K562 (cell line): ENCODE results near the gene CLEC17A. TPM values are rescaled to one million over a fixed set of nuclear protein-coding genes. Genes with fewer than 3 reads are reported as not detected.
A peak's percentile ranks its signal among the peaks of the same experiment; 100 is the strongest.

ENCODE experiments used
- BRD4 ChIP-seq: fragments of 200-600 bp; sonication (generic); IDR thresholded peaks from 2 replicates; pipeline ENCODE4 v1.6.1; 2017; ENCODE audit warnings: inconsistent platforms
- DIDO1 ChIP-seq: fragments of 450-650 bp; IDR thresholded peaks from 2 replicates; pipeline ENCODE4 v1.6.1; 2016; ENCODE audit warnings: low read depth, missing biosample characterization, missing genetic modification characterization
- E2F3 ChIP-seq: fragments of 250-450 bp; sonication (Bioruptor Pico); IDR thresholded peaks from 2 replicates; pipeline ENCODE4 v1.4.0; 2020; ENCODE audit warnings: mild to moderate bottlenecking
- GTF2F1 ChIP-seq: IDR thresholded peaks from 2 replicates; pipeline ENCODE4 v1.6.1; 2011; ENCODE audit warnings: low read depth, low read length, improper control_type of control experiment
- KDM5B ChIP-seq: fragments of 200-600 bp; sonication (generic); IDR thresholded peaks from 2 replicates; pipeline ENCODE4 v1.6.1; 2012; ENCODE audit warnings: low read depth, mild to moderate bottlenecking, moderate library complexity, low read length, control low read depth, inconsistent platforms; ENCODE audit not compliant: insufficient replicate concordance
- MCM3 ChIP-seq: fragments of 450-650 bp; IDR thresholded peaks from 2 replicates; pipeline ENCODE4 v1.6.1; 2016
- NCOR1 ChIP-seq: fragments of 450-650 bp; IDR thresholded peaks from 2 replicates; pipeline ENCODE4 v1.6.1; 2016; ENCODE audit warnings: mild to moderate bottlenecking, moderate library complexity
- NELFE ChIP-seq: IDR thresholded peaks from 2 replicates; pipeline ENCODE4 v1.6.1; 2011; ENCODE audit warnings: mild to moderate bottlenecking; ENCODE audit not compliant: insufficient read depth, insufficient read length
- TBP ChIP-seq: optimal IDR thresholded peaks from 2 replicates; pipeline ENCODE3; 2011; ENCODE audit warnings: low read depth, low read length, improper control_type of control experiment
- TOE1 ChIP-seq, 2 experiments: fragments of 450-650 bp in 1 of 2; sonication (generic) in 1 of 2; formaldehyde crosslinking in 1 of 2; IDR thresholded peaks; 2 replicates each; pipeline versions ENCODE4 v1.7.1 to v1.8.0; 2016 to 2022; ENCODE audit warnings: borderline replicate concordance in 2 of 2, mild to moderate bottlenecking in 2 of 2, antibody characterized with exemption in 1 of 2, inconsistent platforms in 1 of 2, low read depth in 1 of 2, missing genetic modification reagents in 1 of 2, moderate library complexity in 1 of 2
- ZNF146 ChIP-seq: IDR thresholded peaks from one replicate; pipeline ENCODE4 v1.6.1; 2018; ENCODE audit warnings: missing compliant biosample characterization; ENCODE audit not compliant: unreplicated experiment
- polyA plus RNA-seq, 8 experiments: library from polyadenylated mRNA; depleted of rRNA in 4 of 8; stranded (reverse) in 5 of 8; unstranded in 3 of 8; fragments of >200 nt; fragmentation: Nextera tagmentation in 2 of 8; fragmentation: Illumina TruSeq in 1 of 8; extraction: Ambion mirVana in 2 of 8; extraction: Trizol in 1 of 8; gene quantifications; 2 replicates each; pipeline versions ENCODE4 v1.2.1 to v1.2.3, GENCODE V29; 2011 to 2014; ENCODE audit warnings: inconsistent platforms in 1 of 8, missing spikeins in 1 of 8
- total RNA-seq, 7 experiments: library from RNA; depleted of rRNA in 6 of 7; stranded (reverse); fragments of >200 nt in 6 of 7; fragmentation: Illumina TruSeq in 2 of 7; extraction: Trizol in 2 of 7; gene quantifications; 2 replicates each; pipeline versions ENCODE4 v1.2.1 to v1.2.3, GENCODE V29; 2011 to 2021; ENCODE audit warnings: low replicate concordance in 1 of 7
- TF ChIP-seq, protein P1 (sequence below): fragments of 200-600 bp; sonication (generic); IDR thresholded peaks from one replicate; pipeline ENCODE4 v1.6.1; 2012; ENCODE audit warnings: mild to moderate bottlenecking, low read depth, low read length, inconsistent platforms
- TF ChIP-seq, protein P2 (sequence below): sonication (generic); formaldehyde crosslinking; IDR thresholded peaks from 2 replicates; pipeline ENCODE4 v1.9.0; 2022; ENCODE audit warnings: mild to moderate bottlenecking, missing genetic modification reagents
- TF ChIP-seq, protein P3 (sequence below): fragments of 450-650 bp; IDR thresholded peaks from 2 replicates; pipeline ENCODE4 v1.6.1; 2017; ENCODE audit warnings: antibody characterized with exemption

The CLEC17A gene
- total and polyA plus RNA-seq, 9 of the 15 experiments (the other 6 are each of a cell fraction or from before 2014, with no cell fraction given): 0.03 TPM; not detected in 8

DNA sequence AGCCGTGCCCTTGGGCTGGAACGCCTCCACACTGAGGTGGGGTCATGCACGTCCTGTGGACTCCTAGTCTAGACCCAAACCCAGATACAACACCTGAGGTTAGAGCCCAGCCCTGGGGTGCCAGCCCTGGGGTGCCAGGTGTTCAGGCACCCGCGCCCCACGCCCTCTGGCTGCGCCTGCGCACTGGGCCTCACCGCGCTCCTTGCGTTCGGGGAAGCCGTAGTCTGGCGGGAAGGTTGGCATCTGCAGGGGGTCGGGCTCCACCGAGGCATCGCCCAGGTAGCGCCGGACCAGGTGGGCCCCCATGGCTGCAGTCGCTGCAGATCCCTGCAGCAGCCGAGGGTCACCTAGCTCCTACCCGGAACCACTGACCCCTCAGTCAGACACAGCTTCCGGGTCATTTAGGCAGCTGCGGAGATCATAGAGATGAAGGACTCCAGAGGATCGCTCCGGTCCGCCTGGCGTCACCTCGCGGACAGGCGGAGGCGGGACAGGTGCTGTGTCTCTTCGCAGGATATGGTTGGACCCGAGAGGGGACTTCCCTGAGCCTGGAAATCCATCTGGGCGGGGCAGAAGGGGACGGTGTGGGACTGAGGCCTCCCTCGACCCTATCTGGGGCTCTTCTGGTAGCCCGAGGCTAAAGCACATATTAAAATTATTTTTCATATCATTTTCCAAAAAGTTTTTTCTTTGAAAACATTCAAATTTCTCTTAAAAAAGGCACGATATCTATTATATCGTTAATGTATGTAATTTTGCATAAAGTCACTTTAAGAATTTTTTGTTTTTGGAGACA lies 11.0 kb upstream of the CLEC17A start, which contains the start of gene NDUFB7 (continued):
- TF ChIP-seq, protein P1, sequence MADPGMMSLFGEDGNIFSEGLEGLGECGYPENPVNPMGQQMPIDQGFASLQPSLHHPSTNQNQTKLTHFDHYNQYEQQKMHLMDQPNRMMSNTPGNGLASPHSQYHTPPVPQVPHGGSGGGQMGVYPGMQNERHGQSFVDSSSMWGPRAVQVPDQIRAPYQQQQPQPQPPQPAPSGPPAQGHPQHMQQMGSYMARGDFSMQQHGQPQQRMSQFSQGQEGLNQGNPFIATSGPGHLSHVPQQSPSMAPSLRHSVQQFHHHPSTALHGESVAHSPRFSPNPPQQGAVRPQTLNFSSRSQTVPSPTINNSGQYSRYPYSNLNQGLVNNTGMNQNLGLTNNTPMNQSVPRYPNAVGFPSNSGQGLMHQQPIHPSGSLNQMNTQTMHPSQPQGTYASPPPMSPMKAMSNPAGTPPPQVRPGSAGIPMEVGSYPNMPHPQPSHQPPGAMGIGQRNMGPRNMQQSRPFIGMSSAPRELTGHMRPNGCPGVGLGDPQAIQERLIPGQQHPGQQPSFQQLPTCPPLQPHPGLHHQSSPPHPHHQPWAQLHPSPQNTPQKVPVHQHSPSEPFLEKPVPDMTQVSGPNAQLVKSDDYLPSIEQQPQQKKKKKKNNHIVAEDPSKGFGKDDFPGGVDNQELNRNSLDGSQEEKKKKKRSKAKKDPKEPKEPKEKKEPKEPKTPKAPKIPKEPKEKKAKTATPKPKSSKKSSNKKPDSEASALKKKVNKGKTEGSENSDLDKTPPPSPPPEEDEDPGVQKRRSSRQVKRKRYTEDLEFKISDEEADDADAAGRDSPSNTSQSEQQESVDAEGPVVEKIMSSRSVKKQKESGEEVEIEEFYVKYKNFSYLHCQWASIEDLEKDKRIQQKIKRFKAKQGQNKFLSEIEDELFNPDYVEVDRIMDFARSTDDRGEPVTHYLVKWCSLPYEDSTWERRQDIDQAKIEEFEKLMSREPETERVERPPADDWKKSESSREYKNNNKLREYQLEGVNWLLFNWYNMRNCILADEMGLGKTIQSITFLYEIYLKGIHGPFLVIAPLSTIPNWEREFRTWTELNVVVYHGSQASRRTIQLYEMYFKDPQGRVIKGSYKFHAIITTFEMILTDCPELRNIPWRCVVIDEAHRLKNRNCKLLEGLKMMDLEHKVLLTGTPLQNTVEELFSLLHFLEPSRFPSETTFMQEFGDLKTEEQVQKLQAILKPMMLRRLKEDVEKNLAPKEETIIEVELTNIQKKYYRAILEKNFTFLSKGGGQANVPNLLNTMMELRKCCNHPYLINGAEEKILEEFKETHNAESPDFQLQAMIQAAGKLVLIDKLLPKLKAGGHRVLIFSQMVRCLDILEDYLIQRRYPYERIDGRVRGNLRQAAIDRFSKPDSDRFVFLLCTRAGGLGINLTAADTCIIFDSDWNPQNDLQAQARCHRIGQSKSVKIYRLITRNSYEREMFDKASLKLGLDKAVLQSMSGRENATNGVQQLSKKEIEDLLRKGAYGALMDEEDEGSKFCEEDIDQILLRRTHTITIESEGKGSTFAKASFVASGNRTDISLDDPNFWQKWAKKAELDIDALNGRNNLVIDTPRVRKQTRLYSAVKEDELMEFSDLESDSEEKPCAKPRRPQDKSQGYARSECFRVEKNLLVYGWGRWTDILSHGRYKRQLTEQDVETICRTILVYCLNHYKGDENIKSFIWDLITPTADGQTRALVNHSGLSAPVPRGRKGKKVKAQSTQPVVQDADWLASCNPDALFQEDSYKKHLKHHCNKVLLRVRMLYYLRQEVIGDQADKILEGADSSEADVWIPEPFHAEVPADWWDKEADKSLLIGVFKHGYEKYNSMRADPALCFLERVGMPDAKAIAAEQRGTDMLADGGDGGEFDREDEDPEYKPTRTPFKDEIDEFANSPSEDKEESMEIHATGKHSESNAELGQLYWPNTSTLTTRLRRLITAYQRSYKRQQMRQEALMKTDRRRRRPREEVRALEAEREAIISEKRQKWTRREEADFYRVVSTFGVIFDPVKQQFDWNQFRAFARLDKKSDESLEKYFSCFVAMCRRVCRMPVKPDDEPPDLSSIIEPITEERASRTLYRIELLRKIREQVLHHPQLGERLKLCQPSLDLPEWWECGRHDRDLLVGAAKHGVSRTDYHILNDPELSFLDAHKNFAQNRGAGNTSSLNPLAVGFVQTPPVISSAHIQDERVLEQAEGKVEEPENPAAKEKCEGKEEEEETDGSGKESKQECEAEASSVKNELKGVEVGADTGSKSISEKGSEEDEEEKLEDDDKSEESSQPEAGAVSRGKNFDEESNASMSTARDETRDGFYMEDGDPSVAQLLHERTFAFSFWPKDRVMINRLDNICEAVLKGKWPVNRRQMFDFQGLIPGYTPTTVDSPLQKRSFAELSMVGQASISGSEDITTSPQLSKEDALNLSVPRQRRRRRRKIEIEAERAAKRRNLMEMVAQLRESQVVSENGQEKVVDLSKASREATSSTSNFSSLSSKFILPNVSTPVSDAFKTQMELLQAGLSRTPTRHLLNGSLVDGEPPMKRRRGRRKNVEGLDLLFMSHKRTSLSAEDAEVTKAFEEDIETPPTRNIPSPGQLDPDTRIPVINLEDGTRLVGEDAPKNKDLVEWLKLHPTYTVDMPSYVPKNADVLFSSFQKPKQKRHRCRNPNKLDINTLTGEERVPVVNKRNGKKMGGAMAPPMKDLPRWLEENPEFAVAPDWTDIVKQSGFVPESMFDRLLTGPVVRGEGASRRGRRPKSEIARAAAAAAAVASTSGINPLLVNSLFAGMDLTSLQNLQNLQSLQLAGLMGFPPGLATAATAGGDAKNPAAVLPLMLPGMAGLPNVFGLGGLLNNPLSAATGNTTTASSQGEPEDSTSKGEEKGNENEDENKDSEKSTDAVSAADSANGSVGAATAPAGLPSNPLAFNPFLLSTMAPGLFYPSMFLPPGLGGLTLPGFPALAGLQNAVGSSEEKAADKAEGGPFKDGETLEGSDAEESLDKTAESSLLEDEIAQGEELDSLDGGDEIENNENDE: no peak
- TF ChIP-seq NELFE (no peak), KDM5B (peak; percentile 79), ZNF146 (CRISPR knock-in tag) (no peak), E2F3 (CRISPR knock-in tag) (no peak), TBP (peak; percentile 72), NCOR1 (peak; percentile 54; the same call in 1 of the 2 replicates), TOE1 (IDR thresholded peaks at IDR 0.05; ENCODE audit: borderline replicate concordance) (peak; percentile 70; the same call in 1 of the 2 replicates), TOE1 (CRISPR knock-in tag; IDR thresholded peaks at IDR 0.05; ENCODE audit: borderline replicate concordance, low read depth) (no peak; the same call in 1 of the 2 replicates), MCM3 (no peak), BRD4 (no peak), DIDO1 (tag) (peak; percentile 96), GTF2F1 (no peak)
- TF ChIP-seq, protein P2, sequence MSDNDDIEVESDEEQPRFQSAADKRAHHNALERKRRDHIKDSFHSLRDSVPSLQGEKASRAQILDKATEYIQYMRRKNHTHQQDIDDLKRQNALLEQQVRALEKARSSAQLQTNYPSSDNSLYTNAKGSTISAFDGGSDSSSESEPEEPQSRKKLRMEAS (CRISPR knock-in tag): peak; percentile 91; the same call in 1 of the 2 replicates
- TF ChIP-seq, protein P3, sequence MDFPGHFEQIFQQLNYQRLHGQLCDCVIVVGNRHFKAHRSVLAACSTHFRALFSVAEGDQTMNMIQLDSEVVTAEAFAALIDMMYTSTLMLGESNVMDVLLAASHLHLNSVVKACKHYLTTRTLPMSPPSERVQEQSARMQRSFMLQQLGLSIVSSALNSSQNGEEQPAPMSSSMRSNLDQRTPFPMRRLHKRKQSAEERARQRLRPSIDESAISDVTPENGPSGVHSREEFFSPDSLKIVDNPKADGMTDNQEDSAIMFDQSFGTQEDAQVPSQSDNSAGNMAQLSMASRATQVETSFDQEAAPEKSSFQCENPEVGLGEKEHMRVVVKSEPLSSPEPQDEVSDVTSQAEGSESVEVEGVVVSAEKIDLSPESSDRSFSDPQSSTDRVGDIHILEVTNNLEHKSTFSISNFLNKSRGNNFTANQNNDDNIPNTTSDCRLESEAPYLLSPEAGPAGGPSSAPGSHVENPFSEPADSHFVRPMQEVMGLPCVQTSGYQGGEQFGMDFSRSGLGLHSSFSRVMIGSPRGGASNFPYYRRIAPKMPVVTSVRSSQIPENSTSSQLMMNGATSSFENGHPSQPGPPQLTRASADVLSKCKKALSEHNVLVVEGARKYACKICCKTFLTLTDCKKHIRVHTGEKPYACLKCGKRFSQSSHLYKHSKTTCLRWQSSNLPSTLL: peak; percentile 100
